HG02763 (cell line): ENCODE results near the gene NBPF11.
"Not testable (repeated sequence)": the region's sequence is repeated elsewhere in the genome, so short reads cannot be mapped to it uniquely, and the experiment has no call there.

Experiments used
- ATAC-seq: cut with Tn5 transposase; IDR thresholded peaks from one replicate; pipeline ENCODE4 v1.9.1; 2021; ENCODE audit warnings: mild to moderate bottlenecking, moderate library complexity; ENCODE audit not compliant: unreplicated experiment

Gene NBPF11

DNA sequence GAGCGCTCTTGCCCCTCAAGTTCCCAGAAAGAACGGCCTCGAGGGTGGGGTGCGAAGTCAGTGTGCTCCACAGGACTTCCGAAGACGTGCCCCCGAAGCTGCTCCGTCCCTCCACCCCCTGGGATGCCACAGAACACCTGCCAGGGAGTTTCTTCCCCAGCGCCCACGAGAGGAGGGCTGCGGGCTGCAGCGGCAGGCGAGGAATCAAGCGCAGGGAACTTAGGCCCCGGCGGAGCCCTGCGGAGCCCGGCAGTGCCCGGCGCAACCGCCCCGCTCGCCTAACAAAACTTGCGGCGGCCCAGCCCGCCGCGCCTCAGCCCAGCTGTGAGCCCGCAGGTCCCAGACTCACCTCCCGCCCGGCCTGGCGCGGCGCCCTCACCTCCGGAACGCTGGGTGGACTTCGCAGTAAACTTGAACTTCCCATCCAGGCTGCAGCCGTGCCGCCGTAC is 686 bp downstream of the NBPF11 start:
- ATAC-seq: peak; percentile 27

DNA sequence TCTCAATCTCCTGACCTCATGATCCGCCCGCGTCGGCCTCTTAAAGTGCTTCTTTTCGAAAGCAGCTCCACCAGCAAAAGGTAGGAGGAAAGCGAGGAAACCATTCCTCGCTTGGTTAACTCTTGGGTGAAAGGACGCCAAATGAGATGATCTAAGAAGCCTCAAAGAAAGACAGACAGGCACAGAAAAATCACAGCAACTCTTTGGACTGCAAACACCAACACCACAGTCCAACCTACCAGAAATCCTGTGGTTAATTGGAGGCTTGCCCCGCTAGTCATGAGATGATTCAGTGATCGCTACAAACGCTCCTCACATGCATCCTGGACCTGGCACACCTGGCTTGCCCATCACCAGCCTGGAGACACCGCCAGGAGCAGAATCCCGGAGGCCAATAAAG is 1.1 kb downstream of the NBPF11 start:
- not testable (repeated sequence) for ATAC-seq

DNA sequence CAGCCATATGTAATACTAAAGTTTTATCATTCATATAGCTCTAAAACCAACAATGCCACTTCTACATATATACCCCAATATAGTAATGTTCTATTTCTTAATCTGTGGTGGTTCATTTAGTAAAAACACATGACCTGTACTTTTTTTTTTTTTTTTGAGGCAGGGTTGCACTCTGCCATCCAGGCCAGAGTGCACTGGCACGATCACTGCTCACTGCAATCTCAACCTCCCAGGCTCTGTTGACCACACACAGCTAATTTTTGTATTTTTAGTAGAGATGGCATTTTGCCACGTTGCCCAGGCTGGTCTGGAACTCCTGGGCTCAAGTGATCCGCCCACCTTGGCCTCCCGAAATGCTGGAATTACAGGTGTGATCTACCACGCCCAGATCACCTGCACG is 2.1 kb downstream of the NBPF11 start:
- not testable (repeated sequence) for ATAC-seq

DNA sequence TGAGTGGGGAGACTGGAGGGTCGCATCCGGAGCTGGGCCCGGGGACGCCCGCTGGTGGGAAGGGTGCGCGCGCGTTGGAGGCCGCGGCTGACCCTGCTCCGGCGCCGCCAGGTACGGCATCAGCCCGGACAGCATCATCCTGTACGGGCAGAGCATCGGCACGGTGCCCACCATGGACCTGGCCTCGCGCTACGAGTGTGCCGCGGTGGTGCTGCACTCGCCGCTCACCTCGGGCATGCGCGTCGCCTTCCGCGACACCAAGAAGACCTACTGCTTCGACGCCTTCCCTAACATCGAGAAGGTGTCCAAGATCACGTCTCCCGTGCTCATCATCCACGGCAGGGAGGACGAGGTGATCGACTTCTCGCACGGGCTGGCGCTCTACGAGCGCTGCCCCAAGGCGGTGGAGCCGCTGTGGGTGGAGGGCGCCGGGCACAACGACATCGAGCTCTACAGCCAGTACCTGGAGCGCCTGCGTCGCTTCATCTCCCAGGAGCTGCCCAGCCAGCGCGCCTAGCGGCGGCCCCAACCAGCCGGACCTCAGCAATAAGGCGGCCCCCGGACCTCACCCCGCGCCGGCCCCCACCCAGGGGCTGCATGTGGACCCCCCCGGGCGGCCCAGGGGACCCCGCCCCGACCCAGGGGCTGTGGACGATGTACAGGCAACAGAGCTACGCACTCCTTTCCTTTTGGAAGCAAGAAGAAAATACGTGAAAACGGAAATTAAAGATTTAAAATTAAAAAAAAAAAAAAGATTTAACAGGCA is 2.8 kb downstream of the NBPF11 start:
- not testable (repeated sequence) for ATAC-seq

DNA sequence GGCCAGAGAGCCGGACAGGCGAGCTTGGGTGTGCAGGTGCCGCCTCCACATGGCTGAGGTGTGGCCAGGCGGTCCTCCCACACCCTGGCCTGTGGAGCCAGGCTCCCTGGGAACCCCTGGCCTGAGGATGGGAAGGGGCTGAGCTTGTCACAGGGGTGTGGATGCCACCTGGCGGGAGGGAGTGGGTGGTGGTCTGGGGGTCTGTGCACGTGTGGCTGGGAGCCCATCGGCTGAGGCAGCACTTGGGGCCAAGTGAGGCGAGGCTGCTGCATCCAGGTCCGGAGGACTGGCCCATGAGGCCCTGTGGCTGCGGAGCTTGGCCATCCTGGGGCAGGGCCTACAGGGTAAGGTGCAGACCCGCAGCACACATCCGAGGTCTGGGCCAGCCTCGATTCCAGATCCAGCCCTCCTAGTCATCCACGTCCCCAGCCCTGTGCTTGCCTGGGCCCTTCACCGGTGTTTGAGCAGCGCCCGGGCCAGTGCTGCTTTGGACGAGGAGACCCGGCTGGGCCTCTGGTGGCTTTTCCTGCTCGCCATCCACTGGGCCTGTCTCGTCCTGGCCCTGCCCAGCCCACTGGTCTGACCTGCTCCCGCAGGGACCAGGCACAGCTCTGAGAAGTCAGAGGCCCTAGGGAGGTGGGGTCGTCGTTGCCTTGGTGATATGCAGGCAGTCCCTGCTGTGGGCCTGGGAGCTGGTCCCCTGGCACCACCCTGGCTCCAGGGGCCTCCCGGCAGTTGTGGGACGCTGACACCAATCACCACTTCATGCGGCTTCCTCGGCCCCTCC is 4.8 kb downstream of the NBPF11 start:
- not testable (repeated sequence) for ATAC-seq

DNA sequence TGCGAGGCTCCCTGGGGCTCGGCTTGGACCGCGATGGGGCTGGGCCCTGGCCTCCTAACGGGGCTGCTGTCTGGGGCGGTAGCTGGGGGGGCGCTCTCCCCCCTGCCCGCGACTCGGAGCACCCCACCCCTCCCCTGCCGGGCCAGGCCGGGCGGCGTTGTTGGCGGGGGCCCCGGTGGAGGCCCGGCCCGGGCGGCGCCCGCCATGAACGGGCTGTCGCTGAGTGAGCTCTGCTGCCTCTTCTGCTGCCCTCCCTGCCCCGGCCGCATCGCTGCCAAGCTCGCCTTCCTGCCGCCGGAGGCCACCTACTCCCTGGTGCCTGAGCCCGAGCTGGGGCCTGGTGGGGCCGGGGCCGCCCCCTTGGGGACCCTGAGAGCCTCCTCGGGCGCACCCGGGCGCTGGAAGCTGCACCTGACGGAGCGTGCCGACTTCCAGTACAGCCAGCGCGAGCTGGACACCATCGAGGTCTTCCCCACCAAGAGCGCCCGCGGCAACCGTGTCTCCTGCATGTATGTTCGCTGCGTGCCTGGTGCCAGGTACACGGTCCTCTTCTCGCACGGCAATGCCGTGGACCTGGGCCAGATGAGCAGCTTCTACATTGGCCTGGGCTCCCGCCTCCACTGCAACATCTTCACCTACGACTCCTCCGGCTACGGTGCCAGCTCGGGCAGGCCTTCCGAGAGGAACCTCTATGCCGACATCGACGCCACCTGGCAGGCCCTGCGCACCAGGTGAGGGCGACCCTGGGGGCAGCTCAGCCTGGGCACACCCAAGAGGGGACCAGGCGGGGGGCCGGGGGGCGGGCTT is 5.7 kb downstream of the NBPF11 start:
- not testable (repeated sequence) for ATAC-seq

DNA sequence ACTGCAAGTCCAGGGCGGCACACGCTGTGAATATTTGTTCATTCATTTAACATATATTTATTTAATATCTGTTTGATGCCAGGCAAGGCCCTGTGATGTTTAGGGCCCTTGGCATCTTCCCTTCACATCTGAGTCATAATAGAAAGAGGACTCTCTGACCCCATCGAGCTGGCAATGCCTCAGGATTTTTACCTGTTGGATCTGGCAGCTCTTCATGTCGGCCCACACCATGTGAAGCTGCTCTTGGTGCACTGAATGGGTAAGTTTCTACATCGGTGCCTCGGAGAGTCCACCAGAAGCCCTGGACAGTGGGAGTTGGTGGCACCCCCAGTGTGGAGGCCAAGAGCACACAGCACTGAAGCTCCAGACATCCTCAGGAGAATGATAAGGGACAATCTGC is 8.9 kb downstream of the NBPF11 start:
- not testable (repeated sequence) for ATAC-seq

DNA sequence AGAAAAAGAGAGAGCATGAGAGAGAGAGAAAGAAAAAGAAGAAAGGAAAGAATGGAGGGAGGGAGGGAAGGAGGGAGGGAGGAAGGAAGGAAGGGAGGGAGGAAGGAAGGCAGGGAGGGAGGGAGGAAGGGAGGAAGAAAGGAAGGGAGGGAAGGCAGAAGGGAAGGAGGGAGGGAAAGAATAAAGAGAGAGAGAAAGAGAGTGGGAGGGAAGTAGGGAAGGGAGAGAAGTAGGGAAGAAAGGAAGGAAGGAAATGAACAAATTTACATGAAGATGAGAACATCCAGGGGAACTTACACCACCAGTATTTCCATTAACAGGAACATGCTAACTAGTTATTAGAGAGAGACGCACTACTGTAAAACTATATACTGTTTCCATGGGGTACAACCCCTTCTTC is 10.1 kb downstream of the NBPF11 start:
- ATAC-seq: not testable (repeated sequence)

DNA sequence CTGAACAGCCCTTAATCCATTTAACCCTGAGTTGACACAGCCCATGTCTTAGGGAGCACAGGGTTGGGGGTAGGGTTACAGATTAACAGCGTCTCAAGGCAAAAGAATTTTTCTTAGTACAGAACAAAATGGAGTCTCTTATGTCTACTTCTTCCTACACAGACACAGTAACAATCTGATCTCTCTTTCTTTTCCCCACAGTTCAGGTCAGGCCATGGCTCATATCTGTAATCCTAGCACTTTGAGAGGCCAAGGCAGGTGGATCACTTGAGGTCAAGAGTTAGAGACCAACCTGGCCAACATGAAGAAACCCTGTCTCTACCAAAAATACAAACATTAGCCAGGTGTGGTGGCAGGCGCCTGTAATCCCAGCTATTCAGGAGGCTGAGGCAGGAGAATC is 13.5 kb downstream of the NBPF11 start:
- ATAC-seq: not testable (repeated sequence)

DNA sequence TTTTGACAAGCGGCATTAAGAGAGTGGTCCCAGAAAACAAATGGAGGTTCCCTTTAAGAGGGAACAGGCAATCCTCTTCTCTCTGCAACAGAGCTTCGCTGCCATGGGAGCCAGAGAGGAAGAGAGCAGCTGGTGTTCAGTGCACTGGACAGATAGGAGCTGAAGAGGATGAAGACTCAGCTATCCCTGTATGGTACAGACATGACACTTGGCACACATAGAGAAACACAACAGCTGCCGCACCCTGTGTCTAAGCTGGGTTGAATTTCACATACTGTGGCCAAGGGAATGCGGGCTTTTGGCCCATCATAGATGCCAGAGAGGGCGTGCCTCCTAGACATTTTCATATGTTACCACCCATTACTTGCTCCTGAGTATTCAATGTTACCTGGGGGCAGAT is 29.7 kb downstream of the NBPF11 start:
- not testable (repeated sequence) for ATAC-seq

DNA sequence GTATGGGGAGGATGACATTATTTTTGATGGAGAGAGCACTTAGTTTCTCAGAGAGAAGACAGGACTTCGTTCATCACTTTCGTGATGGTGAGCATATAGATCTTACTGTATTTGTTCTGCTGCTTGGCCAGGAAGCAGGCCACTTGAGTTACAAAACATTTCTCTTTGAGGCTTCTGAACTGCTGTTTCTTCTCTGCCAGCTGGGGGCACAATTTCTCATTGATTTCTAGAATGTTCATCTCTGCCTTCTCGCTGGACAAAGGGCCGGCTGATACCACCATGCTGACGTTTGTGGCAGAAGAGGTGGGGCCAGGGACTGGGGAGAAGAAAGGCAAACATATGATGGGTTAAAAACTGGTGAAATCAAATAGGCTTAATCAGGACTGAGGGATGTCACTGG is 31.7 kb downstream of the NBPF11 start:
- not testable (repeated sequence) for ATAC-seq

DNA sequence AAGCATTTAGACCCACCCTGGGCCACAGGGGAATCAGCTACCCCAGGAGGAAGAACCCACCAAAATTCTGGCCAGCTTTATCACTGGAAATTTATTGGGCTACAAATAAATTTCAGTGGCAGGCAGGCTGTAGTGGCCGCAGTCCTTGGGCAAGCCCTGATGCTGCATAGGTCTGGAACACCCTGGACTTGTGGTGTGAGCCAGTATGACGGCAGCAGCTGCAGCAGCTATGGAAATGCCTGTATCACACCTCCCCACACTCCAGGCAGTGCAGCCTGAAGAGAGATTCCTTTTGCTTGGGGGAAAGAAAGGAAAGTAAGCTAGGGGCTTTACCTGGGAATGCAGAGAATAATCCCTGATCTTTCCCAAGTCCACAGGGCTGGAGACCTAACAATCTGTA is 56.3 kb downstream of the NBPF11 start:
- ATAC-seq: not testable (repeated sequence)

DNA sequence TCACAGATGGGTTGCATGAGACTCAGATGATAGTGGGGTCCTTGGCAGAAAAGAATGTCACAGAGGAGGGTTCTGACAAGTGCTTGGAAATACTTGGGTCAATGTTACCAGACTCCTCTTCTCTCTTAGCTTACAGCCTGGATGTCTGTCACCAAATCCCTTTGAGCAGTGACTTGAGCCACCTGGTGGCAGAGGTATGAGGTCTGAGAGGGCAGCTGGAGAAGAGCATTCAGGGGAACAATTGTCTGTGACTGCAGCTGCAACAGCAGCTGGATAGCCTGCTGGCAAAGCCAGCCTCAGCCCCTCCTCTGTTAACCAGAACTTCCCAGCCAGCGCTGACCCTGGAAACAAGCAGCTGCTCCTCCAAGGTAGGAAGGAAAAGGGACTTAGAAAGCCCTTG is 65.9 kb downstream of the NBPF11 start:
- ATAC-seq: not testable (repeated sequence)

DNA sequence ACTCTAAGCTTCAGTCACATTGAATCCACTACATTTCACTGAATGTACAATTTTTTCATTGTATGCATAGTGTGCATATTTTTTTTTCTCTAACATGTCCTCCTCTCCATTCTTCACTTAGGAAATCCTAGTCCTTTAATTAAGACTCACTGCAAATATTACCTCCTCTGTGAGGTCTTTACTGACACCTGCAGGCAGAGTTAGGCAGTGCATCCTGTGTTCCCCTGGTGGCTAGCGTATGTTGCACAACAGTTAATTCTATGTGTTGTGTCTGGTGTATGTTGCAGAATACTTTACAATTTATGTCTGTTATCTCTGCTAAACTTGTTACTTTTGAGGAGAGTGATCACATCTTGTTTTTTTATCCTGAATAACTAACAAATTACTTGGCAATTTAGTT is 70.9 kb downstream of the NBPF11 start:
- ATAC-seq: not testable (repeated sequence)

DNA sequence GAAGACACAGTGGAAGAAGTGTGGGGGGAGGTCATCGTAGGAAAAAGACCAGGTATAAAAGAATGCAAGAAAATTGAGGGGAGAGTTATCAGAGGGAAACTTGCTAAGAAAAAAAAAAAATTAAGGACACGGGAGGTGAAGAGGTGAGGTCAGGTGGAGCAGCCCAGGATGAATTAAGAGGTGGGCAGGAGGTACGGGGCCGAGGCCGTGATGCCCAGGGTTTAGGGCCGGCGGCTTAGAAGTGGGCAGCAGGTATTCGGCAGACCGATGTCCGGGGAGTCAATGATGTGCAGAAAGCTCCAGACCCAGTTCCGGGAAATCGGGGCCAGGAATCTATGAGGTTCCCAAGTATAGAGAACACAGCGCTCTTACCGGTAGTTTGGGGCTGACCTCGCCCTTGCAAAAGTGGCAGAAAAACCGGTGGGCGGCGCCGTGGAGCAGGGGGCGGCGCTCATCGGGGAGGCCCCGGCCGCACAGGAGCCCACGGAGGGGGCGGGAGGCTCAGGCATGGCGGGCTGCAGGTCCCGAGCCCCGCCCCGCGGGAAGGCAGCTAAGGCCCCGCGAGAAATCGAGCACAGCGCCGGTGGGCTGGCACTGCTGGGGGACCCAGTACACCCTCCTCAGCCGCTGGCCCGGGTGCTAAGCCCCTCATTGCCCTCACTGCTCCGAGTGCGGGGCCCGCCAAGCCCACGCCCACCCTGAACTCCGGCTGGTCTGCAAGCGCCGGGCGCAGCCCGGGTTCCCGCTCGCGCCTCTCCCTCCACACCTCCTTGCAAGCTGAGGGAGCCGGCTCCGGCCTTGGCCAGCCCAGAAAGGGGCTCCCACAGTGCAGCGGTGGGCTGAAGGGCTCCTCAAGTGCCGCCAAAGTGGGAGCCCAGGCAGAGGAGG is 73.2 kb downstream of the NBPF11 start:
- not testable (repeated sequence) for ATAC-seq

DNA sequence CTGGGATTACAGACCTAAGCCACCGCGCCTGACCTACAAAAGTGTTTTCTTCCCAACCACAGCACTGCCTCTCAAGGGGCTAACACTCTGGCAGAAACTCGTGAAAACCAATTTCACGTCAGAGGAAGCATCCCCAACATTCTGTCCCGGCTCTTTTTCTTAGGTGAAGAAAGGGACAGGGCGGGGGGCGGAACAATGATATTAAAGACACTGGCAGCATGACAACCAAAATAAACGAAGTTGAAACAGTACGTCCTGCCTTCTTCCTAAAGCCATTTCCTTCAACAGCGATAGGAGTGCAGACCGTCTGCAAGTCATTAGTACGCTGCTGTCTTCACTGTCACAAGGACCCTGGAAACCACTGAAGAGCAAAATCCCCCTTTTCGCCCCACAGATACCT is 74.0 kb downstream of the NBPF11 start:
- not testable (repeated sequence) for ATAC-seq

DNA sequence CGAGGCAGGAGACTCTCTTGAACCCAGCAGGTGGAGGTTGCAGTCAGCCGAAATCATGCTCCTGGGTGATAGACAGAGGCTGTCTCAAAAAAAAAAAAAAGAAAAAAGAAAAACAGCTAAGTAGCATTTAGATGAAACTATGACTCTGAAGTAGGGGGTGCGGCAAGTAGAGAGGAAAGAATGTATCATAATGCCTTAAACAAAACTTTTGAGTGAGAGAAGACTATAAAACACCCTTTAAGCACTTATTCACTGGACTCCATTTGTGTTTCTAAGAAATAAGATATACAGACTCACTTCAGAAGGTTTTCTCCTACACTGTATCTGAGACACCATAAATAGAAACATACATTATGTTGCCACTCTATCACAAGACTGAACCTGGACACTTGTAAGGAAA is 74.6 kb downstream of the NBPF11 start:
- not testable (repeated sequence) for ATAC-seq

DNA sequence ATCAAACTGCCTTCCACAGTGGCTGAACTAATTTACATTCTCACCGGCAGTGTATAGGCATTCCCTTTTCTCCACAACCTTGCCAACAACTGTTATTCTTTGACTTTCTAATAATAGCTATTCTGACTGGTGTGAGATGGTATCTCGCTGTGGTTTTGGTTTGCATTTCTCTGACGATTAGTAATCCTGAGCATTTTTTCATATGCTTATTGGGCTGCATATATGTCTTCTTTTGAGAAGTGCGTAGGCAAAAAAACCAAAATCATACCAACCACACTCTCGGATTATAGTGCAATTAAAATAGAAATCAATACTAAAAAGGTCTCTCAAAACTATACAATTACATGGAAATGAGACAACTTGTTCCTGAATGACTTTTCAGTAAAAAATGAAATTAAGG is 78.7 kb downstream of the NBPF11 start:
- not testable (repeated sequence) for ATAC-seq

DNA sequence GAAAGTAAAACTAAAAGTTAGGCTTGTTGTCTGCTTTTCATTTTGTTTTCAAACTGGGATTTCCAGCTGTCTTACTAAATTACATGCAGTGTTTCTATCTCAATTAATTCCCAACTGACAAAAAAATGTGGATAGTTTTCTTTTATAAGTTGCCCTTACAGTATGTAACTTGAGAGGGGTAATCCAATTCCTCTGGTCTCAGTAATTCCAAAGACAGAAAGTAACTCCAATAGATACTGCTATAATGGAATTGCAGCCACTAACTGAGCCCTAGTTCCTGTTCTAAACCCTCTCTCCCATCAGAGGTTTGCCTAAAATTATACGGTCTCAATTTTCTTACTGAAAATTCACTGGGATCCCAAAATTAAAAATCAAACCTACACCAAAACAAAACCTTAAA is 83.5 kb downstream of the NBPF11 start:
- ATAC-seq: not testable (repeated sequence)

DNA sequence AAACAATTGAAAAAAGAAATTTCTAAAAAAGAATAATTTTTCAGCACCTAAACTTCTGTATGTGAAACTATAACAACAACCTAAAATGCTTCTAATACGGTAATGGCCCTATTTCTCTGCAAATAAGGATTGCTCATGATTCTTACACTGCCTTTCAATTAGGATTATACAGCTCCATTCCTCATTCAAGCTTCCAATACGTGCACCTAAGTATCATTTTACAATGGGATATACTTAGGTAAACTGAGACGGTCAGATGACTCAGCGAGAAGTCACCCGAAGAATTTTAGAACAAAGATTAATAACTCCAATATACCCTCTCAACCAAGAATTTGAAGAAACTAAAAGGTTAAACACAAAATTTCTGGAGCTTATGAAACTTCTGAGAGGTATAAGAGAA is 83.9 kb downstream of the NBPF11 start:
- ATAC-seq: not testable (repeated sequence)
